Activated gamma-delta T cell treated with anti-CD3 and anti-CD28 coated beads, Interleukin-2, amount 50 U/mL, for 16 hours (primary cell): ENCODE results near the gene FANCC.

Source experiments
- DNase-seq: peaks from one replicate; pipeline ENCODE4 v3.0.0-alpha.2; 2020; ENCODE audit warnings: low read depth

Gene FANCC

DNA sequence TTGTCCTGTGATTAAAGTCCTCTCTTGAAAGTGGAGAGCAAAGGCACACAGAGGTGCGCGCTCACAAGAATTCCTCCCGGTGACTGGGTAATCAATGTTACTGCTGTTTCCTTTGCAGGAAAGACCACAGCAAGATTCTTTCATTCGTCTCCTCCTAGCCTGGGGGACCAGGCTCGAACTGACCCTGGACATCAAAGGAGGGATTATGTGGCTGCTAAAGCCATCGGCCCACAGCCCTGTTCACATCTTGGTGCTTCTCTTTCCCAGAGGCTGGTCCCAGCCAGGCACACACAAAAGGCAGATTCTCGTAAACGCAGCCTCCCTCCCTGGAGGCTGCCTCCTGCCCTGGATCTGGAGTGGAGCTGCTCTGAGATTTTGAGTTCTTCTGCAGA, 230.9 kb downstream of the FANCC start:
- no peak for DNase-seq

DNA sequence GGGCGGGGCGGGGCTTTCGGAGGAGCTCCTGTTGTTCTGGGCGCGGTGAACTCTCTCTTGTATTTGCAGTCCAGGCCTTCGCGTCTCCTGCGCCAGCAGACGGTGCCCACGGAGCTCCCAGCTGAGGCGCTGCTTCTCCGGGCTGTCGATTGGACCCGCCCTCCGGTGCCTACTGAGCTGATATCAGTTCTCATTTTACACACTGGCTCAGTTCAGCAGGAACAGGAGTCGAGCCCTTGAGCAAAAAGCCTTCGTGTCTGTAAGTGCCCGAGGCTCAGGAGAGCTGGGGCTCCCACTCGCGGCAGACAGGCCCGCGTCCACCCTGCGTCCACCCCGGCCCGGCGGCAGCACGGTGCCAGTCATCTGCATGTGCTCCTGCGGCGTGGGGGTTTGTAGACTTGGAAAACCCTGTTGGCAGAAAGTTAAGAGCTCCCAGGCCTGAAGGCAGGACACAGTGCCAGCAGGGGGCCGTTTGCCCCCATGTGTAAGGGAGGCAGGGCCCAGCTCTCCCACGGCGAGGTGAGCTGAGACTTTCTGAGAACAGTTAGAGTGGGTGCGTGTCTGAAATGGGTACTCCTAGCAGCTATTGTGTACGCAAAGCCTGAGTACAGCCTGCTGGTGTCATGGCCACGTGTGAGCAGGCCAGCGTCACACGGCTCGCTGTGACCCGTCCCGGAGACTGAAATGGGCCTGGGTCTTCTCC, 231.5 kb downstream of the FANCC start:
- no peak for DNase-seq

DNA sequence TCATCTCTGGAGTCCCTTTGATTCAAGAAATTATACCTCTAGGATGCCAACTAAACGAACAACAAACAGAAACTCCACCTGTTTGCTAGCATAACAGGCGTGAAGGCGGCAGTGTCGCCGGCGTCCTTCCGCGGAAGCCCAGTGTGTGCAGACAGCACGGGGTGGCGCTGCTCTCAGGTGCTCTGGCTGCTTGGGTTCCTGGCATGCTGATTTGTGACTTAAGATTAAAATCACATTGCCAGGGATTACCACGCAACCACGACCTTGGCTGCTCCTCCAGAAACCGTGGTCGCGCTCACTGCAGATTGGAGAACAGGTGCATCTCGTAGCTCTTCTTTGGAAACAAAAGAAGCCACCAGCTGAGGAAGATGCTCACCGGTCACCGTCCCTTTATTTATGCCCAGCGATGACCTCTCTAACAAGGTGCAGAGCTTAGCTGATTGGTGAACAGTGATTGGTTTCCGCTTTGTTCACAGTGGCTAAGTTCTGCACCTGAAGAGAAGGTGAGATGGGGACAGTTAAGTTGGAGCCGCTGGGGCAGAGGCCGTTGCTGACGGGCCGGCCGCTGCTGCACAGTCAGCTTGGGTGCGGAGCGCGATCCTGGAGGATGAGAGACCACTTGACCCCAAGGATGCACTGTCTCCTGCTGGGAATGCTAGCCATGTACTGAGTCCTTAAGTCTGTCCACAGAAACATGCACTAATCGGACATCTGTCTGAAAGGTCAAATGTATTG, 232.3 kb downstream of the FANCC start:
- no peak for DNase-seq

DNA sequence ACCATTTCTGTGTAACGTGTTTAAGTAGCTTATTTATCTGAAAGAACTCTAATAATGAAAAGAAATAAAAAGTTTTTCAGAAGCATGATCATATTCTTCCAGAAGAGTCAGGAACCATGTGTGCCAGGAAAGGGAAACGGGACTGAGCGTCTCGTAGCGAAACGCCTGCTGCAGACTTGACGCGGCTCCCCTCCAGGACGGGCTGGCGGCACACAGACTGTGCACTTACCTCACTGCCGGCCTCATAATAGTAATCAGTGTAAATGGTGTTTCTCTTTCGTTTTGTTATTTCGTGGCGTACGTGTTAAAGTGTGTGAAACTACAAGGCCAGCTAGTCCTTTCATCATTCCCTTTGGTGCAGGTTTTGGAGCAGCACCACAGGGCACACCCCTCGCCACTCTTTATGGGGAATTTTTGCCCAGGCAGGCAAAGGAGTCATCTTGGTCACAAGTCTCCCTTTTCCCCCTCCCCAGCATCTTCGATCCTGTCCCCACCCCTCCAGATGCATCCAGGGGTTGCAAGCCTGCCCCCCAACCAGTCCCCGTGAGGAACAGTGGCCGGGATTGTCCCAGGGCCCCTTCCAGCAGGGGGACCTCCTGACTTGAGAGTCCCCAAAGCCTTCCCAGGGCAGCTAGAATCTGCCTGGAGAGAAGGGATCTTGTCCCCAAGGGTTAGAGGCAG, 233.1 kb downstream of the FANCC start:
- DNase-seq, result no peak

DNA sequence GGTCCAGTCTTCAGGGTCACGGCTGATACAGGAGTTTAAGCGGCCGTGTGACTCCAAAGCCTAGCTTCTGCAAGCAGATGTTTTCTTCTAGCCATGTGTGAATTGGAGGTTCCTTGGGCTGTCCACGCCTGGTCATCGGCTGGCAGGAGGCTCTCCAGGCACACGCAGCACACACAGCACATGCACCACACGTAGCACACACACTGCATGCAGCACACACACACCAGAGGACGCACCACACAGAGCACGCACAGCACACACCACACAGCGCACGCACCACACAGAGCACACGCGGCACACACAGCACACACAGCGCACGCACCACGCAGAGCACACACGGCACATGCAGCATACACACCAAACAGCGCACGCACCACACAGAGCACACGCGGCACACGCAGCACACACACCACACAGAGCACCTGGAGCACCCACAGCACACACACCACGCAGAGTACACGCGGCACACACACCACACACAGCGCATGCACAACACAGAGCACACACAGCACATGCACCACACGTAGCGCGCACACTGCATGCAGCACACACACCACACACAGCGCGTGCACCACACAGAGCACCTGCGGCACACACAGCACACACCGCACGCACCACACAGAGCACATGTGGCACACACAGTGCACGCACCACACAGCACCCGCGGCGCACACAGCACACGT, 234.3 kb downstream of the FANCC start:
- no peak for DNase-seq

DNA sequence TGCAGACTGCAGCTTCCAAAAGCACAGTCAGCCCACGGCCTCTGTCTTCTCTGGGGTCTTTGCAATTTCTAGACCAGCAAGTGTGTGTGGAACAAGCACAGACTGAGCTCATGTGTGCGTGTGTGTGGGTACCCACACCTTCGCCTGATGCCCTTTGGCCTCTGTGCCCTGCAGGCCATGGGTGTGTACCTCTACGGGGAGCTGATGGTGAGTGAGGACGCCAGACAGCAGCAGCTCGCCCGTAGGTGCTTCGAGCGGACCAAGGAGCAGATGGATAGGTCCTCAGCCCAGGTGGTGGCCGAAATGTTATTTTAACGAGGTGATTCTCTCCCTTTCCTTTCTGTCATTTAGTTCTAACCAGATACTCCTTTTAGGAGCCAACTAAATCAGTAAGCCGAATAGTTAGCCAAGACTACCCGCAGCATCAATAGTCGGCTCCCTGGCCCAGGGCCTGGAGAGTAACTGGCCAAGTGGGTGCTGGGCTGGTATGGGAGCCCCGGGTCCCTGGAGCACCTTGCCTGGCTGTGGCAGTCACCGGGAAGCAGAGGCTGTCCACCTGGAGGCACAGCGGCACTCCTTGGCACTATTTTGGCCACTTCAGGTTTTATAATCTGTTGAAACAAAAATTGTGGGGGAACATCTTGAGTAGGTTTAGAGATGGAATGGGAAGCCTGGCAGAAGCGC, 235.0 kb downstream of the FANCC start:
- DNase-seq, result no peak

DNA sequence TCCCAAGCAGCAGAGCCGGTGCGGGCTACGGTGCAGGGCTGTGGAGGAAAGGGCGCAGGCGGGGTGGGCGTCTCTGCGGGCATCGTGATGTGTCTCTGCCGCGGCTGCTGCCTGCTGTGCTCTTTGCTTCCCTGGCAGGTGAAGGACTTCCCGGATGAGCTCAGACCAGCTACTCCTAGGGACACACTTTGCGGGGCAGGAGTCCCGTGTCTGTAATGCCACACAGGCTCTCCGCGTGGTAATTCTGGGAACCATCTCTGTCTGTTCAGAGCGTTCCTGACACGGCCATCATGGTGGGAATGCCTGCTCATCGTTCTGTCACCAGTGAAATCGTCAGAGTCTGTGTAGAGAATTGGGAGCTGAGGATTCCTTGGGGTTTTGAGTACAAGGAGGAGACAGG, 235.5 kb downstream of the FANCC start:
- DNase-seq, result no peak

DNA sequence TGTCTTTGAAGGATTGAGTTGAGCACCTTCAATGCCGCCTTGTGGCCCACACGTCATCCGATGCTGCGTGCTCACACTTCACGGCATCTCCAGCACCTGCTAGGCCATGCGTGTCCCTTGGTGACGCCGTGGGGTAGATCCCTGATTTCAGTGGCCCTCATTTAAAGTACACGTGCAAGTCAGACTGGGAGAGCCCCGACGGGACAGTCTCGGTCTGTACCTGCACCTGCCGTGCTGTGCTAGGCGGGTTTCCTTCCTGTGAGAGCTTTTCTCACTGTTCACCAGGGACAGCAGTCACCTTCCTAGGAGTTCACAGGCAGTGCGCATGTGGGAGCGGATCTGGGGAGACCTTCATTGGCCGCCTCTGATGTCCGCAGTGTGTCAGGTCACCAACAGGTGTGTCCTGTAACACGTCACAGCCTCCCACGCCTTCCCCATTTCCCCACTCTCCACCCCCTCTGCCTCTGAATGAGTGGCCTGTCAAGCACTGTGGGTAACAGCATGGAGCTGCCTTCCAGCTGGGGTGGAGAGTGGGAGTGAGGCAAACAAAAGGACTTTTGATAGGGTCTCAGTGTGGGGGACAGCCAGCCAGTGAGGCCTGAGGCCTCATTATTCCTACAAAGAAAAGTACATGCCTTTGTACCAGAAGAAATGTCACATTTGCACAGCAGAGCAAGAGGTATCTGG, 236.4 kb downstream of the FANCC start:
- DNase-seq, result no peak

DNA sequence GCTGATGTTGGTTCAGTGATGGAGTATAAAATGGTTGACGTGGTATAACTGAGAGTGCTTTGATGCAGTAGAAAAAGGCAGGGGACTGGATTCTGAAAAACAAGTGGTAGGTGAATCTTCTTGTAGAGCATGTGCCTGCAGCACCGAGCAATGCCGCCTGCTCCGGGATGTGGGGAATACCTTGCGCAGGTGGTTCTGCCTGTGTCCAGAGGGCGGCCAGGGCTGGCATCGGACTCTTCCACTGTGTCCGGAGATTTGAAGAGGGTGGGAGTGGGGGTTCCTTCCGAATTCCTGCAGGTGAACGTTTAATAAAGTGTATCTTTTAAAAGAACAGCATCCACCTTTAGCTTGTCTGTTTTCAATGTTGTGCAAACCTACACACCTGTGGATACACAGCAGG, 238.0 kb downstream of the FANCC start:
- no peak for DNase-seq

DNA sequence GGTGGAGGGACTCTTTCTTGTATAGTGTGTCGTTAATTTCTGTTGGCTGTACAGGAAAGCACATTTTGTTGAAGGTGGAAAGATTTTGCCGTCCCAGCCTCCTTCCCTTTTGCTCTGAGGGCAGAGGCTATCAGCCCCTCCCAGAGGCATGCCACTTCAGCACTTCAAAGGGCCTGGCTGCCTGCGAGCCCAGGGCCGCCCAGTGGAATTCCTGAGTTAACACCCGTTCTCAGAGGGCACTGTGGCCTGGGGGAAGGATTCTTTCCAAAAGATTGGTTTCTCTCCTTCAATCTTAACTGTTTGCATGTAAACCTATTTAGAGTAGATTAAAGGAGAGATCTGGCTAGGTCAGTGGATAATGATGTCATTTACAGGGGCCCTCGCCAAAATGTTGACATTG, 238.6 kb downstream of the FANCC start:
- no peak for DNase-seq

DNA sequence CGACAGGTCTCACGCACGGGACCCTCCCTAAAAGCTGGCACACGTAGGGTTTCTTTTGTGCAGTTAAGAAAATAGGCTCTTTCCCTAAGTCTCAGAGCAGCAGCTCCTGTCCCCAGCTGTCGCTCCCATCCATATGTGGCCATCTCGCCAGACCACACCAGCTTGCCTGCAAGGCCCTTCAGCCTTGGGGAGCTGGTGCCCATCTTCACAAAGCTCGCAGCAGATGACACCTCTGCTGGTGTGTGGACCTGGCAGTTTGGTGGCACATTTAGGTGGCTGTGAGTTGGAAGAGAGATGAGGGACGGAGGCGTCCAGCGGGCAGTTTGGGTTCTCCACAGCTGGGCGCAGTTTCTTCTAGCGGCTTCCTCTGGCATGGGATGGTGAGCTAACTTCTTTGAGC, 239.0 kb downstream of the FANCC start:
- no peak for DNase-seq

DNA sequence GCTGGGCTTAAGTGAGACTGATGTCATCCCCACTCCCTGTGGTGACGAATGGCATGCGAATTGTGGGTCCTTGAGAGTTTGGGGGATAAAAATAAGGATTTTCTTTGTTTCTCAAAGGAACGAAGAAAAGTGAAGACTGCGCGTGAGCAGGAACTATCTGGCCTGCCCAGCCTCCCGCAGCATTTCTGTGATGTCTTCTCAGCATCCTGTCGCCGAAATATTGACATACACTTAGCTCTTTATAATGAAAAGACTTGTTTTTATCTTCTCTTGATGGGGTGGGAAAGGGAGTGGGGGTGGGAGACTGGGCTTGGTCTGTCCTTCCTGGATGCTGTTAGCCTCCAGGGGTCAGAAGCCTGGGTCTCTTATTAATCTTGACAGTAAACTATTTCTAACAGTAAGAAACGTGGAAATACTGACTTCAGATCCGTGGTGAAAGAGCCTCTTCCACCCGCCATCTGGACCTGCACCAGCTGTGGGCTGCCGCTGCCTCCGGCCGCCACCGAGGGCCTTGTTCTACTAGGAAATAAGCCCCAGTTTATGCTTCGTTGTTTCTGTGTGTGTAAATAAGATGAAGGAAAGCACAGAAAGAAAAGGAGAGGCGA, 239.6 kb downstream of the FANCC start:
- no peak for DNase-seq

DNA sequence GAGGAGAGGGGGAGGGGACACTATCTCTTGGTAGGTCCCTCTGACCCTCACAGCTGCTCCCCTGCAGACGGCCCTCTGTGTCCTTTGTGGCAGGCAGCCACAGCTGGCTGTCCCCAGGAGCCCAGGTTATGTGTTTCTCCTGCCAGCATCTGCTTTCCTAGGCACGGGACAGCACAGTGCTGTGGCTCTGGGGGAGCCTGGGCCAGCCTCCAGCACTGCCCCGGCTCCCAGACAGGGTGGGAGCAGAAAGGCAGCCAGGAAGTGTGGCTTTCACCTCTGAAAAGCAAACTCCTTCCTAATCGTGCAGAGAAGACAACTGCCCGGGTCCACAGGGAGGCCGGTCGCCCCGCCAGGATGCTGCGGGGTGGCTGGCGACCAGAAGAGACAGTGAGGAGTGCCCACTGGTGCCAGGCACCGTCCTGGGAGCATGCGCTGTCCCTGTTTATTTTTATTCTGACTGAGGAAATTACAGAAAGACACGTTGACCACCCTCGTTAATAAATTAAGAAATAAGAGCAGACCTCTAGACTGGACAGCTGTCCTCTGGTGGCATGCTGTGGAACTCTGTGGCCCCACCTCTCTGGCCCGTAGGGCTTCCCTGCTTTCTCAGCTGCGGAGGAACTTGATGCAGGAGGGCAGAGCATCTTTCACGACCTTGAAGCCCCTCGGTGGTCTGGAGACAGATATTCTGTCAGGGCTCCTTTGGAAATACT, 240.3 kb downstream of the FANCC start:
- DNase-seq, result no peak

DNA sequence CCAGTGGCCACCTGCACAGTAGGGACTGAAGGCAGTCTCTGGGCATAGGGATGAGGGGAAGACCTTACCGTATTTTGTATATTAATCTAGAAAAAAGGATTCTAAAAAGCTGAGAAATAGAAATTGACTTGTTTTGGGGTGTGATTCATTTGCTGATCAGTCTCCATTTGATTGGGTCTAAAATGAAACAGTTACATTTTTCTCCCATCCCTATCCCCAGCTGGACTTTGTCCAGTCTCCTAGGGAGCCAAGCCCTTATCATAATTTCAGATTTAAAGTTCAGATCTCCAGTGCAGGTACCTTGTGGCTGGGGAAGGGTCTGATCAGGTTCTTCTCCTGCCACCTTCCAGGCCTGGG, 240.8 kb downstream of the FANCC start:
- no peak for DNase-seq

DNA sequence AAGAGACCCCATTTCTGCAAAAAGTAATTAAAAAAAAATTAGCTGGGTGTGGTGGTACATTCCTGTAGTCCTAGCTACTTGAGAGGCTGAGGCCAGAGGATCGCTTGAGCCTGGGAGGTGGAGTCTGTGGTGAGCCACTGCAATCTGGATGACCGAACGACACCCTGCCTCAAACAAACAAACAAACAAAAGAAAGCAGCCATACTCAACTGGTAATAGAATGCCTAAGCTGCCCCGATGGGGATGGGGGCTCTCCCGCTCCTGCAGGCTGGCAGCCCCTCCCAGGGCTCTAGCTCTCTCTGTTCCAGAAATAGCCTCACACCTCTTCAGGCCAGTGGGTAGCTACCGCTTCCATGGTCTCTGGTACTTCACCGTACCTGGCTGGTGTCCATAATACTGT, 241.8 kb downstream of the FANCC start:
- no peak for DNase-seq

DNA sequence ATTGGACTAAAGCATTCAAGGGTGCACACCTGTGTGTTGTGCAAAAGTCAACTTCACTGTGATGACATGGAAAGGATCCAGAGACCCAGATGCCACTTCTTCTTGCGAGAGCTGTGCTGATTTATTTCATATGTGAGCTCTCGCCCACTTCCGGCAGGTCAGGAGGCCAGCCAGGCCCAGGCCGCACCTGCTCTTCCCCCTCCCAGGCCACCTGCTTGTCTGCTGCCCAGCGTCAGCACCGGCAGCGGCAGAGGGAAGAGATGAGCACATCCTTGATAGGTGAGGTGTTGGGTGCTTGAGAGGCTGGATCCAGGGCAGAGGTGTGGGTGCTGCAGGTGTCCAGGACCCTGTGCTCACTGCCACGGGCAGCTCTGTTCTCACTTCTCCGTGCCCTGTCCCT, 242.9 kb downstream of the FANCC start:
- DNase-seq, result no peak

DNA sequence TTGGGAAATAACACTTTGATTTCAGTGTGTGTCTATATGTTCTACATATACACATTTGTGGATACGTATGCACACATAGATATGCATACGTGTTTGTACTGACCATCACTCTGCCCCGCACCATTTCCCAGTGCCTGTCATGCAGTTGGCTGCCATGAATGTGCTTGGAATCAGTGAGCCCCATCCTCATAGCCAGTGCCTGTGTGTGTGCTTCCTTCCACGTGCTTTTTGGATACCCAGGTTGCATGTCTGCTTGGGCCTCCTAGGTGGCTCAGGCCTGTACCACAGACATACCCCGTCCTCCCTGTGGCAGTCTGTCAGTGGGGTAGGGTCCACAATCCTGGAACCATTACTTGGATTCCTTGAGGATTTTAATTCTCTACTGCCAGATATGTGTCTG, 243.6 kb downstream of the FANCC start:
- no peak for DNase-seq

DNA sequence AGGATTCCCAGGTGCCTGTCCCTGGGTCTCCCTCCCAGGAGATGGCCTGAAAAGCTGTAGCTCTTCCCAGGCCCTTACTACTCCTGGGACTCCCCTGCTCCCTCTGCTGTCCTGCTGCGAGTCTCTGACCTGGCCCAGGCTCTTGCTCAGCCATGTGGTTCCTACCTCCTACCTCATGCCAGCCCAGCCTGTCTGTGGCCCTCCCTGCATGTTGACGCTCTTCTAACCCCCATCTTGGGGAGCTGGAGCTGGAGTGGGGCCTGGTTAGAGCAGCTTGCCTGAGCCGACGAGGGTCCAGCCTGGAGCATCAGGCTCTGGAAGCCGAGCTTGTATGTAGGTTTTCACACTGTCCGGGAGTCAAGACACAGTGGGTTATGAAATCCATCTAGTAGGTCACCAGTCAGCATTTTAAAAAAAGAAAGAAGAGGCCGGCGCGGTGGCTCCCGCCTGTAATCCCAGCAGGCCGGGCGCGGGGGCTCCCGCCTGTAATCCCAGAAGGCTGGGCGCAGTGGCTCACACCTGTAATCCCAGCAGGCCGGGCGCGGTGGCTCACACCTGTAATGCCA, 244.4 kb downstream of the FANCC start:
- no peak for DNase-seq

DNA sequence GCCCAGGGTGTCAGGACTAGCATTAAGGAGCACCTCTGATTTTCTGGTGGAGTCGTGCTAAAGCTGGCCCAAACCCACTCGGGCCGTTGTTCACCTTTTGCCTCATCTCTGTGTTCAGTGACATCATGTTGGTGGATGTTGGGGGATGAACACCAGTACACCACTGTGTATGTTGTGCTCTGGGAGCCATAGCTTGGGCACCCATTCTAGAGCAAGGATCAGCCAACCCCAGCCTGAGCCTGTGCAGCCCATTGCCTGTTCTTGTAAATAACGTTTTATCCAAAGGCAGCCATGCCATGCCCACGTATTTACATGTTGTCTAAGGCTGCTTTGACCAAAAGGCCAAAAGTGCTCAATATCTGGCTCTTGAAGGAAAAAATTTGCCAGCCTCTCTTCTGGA, 245.6 kb downstream of the FANCC start:
- no peak for DNase-seq

DNA sequence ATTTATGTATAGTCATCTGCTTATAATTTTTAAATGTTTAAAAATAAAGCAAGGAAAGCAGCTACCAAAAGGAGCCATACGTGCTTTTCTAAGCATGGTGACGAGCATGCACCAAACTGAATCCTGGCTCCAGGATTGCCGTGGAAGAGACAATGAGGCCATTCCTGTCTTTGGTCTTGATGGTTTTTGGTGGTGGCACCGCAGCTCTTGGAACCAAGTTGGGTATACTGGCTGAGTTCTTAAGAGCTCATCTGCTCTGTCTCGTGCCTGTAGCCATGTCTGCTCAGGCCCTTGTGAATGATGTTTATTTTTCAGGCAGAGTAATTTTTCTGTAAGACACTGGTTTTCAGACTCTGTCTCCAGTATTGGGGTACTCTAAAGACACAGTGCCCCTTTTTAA, 246.1 kb downstream of the FANCC start:
- DNase-seq, result no peak
